Stimulated activated CD4-positive, alpha-beta T cell treated with anti-CD3 and anti-CD28 coated beads, Interleukin-4, amount 100 ng/mL, for 24 hours (primary cell): ENCODE data around the gene DNAJC3.
"Not testable (repeated sequence)": the region's sequence is repeated elsewhere in the genome, so short reads cannot be mapped to it uniquely, and the experiment has no call there.

Experiments used
- DNase-seq: peaks from one replicate; pipeline ENCODE4 v3.0.0-alpha.2; 2020

The DNAJC3 gene

DNA sequence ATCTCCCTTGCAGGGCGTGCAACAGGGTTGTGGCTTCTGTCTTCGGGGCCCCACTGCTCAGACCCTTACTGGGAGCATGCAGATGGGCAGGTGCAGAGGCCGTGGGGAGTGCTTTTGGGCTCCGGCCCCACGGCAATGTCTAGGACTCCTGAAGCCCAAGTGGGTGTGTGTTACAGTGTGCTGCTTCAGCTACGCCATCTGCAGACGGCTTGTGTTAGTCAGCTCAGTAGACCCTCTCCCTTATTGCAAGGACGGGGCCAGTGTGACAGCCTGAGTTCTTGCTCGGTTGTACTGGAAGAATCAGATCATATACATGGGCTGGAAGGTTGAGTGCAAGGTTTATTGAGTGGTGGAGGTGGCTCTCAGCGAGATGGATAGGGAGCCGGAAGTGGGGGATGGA is 39.3 kb downstream of the DNAJC3 start:
- DNase-seq, result no peak

DNA sequence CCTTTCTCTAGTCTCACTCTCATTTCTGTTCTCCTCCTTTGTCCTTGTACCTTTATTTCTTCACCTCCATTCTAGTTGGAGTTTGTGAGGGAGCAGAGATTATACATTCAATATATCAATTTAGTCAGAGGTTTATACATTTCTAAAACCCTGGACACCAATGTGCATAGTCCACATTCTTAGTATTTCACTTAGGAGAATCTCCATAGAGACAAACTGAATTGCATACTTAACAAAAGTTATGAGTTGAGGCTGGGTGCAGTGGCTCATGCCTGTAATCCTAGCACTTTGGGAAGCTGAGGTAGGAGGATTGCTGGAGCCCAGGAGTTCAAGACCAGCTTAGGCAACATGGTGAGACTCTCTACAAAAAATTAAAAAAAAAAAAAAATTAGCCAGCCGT is 45.3 kb downstream of the DNAJC3 start:
- DNase-seq, result no peak

DNA sequence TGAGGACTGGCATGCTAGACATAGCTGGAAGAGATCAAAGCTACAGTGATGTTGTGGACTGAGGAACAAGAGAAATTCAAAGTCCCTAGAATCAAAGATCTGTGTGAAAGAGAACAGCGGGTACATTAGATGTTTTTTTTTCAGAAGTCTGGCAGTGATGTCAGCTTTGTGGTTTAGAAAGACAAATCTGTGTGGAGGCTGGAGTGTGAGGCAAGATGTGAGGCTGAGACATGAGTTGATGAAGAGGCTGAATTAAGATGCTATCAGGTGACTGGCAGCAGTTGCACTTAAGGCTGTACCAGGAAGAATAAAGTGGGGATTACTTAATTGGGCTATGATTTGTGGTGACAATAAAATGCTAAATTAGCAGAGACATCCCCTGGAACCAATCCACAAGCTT is 46.5 kb downstream of the DNAJC3 start:
- DNase-seq, result no peak

DNA sequence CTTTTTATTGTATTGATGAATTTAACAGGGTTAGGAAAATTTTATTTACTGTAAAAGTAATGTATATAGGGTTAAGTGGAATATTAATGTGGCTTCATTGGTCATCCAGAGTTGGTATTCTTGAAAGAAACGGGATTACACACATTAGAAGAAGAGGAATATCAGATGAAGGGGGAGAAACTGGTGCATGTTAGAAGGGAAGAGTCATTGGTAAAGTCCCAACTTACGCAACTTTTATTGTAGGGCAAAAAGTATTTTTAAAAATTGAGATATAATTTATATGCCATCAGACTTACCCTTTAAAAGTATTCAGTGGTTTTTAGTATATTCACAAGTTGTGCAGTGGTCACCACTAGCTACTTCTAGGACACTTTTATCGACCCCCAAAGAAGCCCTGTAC is 47.3 kb downstream of the DNAJC3 start:
- DNase-seq, result no peak

DNA sequence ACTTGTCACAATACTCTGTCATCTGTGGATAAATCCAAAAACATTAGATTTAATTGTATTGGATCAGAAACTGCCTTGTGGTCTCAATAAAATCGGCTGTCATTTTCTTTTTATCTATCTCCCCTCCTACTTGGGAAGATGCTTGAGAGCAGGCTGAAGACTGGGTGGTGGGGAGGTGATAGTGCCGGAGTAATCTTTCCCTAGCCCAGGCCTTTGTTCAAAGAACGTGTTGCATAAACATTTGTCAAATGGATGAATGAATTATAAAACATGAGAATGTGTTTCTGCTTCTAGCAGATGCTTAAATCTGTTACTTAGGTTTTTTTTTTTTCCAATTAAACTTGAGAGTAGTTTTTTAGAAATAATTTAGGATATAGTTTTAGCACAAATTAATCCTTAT is 49.9 kb downstream of the DNAJC3 start:
- no peak for DNase-seq

DNA sequence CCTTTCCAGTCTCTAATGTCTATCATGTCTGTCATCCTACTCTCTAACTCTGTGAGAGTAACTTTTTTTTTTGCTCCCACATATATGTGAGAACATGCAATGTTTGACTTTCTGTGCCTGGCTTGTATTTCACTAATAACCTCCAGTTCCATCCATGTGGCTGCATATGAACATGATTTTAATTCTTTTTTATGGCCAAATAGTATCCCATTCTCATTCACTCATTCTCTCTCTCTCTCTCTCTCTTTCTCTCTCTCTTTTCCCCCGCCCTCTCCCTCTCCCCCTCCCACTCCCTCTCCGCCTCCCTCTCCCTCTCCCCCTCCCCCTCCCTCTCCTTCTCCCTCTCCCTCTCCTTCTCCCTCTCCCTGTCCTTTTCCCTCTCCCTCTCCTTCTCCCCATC is 52.0 kb downstream of the DNAJC3 start:
- no peak for DNase-seq

DNA sequence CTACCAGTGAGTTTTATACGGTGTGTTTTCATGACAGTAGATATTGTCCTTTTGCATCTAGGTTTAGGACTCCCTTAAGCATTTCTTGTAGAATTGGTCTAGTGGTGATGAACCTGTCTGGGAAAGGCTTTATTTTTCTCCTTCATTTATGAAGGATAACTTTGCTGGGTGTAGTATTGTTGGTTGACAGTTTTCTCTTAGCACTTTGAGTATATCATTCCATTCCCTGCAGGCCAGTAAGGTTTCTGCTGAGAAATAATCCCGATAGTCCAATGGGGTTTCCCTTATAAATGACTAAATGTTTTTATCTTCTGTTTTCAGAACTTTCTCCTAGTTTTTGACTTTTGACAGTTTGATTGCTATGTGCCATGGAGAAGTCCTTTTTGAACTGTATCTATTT is 57.2 kb downstream of the DNAJC3 start:
- DNase-seq, result no peak

DNA sequence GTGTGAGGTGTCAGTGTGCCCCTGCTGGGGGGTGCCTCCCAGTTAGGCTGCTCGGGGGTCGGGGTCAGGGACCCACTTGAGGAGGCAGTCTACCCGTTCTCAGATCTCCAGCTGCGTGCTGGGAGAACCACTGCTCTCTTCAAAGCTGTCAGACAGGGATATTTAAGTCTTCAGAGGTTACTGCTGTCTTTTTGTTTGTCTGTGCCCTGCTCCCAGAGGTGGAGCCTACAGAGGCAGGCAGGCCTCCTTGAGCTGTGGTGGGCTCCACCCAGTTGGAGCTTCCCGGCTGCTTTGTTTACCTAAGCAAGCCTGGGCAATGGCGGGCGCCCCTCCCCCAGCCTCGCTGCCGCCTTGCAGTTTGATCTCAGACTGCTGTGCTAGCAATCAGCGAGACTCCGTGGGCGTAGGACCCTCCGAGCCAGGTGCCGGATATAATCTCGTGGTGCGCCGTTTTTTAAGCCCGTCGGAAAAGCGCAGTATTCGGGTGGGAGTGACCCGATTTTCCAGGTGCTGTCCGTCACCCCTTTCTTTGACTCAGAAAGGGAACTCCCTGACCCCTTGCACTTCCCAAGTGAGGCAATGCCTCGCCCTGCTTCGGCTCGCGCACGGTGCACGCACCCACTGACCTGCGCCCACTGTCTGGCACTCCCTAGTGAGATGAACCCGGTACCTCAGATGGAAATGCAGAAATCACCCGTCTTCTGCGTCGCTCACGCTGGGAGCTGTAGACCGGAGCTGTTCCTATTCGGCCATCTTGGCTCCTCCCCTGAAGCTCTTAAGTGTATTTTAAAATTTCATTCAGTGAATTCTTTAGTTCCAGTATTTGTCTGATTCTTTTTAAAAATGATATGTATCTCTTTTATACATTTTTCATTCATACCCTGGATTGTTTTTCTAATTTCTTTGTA is 63.4 kb downstream of the DNAJC3 start:
- DNase-seq, result not testable (repeated sequence)

DNA sequence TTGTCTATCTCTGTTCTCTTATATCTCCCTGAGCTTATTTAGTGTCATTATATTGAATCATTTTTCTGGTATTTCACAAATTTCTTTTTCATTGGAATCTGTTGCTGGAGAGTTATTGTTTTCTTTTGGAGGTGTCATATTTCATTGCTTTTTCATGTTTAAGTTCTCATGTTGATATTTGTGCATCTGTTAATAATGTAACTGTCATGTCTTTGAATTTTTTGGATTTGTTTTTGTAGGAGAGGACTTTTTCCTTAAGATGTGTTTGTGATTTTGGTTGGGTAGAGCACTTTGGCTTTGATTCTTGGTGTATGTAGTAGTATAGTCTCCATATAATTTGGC is 64.0 kb downstream of the DNAJC3 start:
- no peak for DNase-seq

DNA sequence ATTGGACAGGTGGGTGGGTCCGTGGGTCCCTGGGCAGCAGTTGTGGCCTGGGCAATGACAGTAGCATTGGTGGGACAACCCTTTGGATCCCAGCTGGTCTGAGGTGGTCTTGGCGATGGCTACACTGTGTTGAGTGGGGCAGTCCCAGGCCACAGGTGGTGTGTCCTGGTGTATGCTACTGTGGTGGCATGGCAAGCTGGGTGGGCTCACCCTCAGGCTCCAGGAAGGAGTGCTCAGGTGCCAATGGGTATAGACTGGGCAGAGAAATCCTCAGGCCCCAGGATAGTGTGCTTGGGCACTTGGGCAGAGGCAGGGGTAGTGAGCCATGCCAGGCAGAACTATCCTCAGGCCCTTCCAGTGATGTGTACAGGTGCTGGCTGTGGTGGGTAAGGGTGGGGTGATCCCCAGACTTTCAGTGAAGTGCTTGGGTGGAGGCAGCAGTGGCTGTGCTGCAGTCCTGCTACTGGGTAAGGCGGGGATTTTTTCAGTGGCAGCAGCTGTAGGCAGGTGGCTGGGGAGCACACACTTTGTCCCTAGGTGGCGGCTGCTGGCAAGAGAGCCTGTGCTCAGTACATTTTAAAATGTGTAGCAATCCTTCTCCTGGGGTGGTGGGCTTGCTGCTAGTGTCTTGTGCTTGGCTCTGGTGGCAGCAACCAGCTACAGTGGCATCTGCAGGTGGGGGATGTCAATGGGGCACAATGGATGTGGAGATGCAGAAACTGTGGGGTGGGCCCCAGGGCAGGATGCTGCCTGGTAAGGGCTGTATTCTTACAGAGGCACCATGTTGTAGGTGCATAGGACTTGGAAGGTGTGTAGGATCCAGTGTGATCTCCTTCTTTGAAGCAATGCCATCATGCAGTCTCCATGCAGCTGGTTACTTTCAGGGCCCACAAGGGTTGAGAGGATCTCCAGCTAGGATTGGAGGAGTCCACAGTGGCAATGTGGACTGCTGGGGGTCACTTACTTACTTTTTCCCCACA is 64.9 kb downstream of the DNAJC3 start:
- DNase-seq, result no peak

DNA sequence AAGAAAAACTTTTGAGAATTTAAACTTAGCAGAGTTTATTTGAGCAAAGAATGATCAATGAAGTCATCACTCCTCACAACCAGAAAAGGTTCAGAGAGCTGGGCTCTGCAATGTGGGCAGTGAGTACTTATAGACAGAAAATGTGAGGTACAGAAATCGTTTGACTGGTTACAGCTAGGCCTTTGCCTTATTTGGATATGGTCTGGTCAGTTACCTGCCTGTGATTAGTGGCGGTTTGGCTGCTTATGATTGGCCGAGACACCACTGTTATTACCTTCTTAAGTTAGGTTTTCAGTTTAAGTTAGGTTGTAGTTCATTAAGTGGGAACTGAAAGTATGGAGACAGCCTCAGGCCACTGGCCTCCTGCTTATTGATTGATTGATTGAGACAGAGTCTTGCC is 66.3 kb downstream of the DNAJC3 start:
- DNase-seq, result no peak

DNA sequence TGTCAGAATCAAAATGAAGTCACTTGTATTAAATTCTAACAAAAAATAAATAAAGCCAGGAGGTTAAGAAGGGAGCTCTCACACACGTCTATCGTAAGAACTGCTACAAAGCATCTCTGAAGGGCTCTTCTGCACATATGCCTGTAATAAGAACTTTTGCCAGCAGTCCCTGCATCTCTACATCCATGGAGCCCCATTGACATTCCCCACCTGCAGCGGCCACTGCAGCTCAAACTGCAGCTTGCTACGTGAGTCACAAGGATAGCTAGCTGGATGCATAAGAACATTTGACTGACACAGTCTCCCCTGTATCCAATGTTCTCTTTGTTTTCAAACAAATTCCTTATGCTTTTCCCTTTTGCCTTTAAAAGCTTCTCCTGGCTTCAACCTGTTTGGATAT is 68.3 kb downstream of the DNAJC3 start:
- DNase-seq, result no peak

DNA sequence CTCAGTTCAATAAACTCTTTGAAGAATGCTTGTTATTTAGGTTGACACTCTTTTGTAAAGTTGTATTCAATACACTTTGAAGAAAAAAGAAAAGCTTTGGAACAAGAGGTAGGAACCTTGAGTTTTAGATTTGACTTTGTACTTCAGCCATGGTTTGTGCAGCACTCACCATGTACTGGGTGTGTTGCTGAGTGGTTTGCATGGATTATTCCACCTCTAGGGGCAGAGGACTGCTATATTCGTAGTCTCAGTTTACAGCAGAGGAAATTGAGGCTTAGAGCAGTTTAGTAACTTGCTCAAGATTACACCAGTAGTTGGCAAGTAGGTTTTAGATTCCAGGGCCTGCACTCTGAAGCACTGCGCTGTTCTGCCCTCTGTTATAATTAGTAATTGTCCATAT is 68.8 kb downstream of the DNAJC3 start:
- DNase-seq, result no peak

DNA sequence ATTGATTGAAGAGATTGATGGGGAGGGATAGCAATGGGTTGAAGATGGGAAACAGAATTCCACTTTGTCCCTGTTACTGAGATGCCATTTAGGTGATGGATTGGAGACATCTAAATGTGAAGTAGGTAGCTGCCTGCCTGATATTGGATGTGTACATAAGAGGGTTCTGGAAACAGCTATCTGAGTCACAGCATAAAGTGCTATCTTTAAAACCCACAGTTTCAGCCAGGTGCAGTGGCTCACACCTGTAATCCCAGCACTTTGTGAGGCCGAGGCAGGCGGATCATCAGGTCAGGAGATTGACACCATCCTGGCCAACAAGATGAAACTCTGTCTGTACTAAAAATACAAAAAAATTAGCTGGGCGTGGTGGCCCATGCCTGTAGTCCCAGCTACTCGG is 72.6 kb downstream of the DNAJC3 start:
- DNase-seq, result no peak

DNA sequence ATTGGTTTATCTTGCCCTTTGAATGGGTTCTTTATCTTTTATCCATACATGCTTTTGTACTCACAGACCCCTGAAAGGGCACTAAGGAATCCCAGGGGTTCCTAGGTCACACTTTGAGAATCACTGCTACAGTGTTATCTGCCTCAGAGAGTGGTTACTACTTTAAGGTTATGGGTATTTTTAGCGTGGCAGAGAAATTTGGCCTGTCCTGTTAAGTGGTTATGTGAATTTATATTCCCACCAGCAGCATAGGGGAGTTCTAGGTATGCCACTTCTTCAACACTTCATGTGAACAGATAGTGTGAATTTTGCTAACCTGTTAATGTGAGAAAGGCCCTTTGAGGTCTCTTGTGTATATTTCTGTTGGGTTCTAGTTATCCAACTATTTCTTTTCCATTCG is 75.7 kb downstream of the DNAJC3 start:
- DNase-seq, result no peak

DNA sequence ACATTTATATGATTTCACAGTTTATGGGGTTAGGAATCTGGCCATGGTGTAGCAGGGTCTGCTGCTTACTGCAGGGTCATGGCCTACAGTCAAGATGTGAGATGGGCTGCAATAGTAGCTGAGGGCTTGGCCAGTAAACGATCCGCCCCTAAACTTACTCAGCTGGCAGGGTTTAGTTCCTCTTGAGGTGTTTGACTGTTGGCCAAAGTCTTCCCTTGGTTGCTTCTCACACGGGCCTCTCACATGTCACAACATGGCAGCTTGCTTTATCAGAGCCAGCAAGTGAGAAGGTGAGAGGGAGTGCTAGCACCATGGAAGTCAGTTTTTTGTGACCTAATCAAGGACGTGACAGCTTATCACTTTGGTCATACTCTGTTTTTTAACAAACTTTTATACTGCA is 77.1 kb downstream of the DNAJC3 start:
- DNase-seq, result no peak

DNA sequence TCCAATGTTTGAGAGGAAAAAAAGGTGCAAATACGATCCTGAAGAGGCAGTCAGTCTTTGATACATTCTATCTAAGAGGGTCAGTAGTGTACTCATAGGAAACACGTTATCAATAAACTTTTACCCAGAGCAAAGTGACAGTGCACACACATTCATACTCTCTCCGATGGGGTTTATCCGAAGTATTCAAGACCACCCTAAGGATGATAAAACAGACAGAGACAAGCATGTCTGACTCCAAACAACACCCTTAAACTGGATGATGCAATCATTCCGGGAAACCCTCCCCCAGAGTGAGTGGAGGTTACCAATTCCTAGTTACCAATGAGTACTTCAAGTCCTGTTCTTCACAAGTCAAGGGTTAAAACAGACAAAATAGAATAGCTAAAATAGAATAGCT is 79.1 kb downstream of the DNAJC3 start:
- DNase-seq, result no peak

DNA sequence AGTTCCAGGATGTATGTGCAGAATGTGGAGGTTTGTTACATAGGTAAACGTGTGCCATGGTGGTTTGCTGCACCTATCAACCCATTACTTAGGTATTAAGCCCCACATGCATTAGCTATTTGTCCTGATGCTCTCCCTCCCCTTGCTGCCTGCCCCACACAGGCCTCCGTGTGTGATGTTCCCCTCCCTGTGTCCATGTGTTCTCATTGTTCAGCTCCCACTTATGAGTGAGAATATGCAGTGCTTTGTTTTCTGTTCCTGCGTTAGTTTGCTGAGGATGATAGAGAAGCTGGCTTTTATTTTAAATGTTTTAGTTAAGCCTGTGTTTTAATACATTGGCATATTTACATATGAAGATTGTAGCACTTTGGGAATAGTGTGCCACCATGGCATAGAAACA is 85.7 kb downstream of the DNAJC3 start:
- DNase-seq, result not testable (repeated sequence)

DNA sequence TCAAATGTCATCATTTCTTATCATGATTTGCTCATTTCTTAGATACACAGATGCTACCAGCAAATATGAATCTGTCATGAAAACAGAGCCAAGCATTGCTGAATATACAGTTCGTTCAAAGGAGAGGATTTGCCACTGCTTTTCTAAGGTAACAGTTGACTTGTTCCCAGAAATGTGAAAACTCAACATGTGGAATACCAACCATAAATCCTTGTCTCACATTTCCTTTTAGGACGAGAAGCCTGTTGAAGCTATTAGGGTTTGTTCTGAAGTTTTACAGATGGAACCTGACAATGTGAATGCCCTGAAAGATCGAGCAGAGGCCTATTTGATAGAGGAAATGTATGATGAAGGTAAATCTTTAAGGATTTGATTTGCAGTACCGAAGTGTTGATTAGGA is 86.7 kb downstream of the DNAJC3 start:
- DNase-seq, result no peak

DNA sequence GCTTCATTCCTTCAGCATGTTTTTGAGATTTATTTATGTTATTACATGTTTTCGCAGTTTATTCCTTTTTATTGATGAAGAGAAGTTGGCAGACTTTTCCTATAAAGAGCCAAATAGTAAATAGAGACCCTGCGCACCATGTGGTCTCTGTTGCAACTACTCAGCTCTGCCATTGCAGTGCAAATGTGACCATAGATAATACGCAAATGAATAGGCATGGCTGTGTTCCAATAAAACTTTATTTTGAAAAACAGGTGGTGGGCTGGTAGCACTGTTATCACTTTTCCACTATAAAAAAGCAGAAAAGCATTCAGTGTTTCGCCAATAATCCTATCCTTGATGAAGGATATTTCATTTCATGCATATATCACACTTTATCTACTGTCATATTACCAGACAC is 95.0 kb downstream of the DNAJC3 start:
- no peak for DNase-seq

DNA sequence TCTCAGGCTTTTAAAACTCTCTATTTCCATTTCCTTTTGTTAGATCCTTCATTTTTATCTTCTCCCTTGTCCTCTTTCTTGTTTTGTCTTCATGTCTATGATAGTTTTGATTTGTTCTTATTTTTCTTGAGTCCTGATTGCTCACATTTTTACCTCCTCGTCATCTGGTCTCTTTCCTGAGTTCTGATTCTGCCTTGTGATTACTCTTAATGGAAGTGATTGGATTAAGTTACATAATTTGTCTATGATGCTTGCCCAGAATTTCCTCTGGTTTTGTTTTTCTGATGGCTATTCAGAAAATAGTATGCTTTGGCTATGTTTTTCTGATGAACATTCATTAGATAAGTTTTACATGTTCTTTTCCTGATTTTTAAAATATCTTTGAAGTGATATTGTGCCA is 102.6 kb downstream of the DNAJC3 start:
- DNase-seq, result no peak

DNA sequence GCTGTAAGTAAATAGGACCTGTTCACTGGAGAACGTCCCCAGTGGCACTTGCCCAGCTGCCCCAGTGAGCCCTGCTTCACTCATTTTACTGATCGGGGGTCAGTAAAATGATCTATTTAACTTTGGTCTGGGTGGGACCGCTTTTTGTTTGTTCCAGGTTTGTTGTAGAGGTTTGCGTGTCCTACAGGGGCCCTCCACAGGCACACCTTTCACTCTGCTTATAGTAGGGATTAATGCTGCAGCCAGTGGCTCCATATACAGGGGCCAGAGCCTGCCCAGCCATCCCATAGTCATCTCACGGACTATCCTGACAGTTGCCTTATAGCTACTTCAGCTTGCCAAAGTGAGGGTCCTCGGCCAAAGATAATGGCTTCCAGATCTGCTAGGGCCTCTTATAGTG is 104.1 kb downstream of the DNAJC3 start:
- no peak for DNase-seq

DNA sequence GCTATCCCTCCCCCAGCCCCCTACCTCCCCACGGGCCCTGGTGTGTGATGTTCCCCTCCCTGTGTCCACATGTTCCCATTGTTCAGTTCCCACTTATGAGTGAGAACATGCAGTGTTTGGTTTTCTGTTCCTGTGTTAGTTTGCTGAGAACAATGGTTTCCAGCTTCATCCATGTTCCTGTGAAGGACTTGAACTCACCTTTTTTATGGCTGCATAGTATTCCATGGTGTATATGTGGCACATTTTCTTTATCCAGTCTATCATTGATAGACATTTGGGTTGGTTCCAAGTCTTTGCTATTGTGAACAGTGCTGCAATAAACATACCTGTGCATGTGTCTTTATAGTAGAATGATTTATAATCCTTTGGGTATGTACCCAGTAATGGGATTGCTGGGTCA is 105.0 kb downstream of the DNAJC3 start:
- DNase-seq, result not testable (repeated sequence)

DNA sequence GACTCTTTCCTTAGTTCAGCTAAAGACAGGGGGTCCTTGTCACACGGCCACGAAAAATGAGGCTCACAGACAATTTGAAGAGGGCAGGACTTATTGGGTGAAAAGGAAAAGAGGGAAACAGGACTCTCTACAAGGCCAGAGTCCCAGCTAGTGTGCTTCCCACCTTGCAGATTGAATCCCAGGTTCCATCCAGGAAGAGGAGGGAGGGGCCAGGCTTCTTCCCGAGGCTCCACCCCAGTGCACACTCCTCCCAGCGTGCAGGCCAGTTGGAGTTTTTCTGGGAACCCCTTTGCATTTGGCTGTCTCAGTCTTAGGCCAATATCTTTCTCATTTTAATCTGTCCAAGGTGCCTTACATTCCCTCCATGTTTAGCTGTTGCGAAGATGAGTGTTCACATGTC is 106.8 kb downstream of the DNAJC3 start:
- DNase-seq, result no peak
